Esophagus muscularis mucosa (tissue), 4 donors: ENCODE measurements around the gene CDC42EP3. TPM values are rescaled to one million over a fixed set of nuclear protein-coding genes. Genes with fewer than 3 reads are reported as not detected.
A peak's percentile ranks its signal among the peaks of the same experiment; 100 is the strongest.

Experiments used
- DNase-seq: peaks from one replicate; pipeline ENCODE4 v3.0.0-alpha.2; 2017; ENCODE audit errors: extremely low spot score
- H3K27ac ChIP-seq, 4 donors: fragments of 200-600 bp; sonication (generic); replicated peaks in 1 of 4; 1 replicate in 3 of 4; 2 replicates in 1 of 4; pipeline ENCODE4 v1.5.1; 2016 to 2019; ENCODE audit warnings: mild to moderate bottlenecking in 1 of 4
- H3K27me3 ChIP-seq, 4 donors: fragments of 200-600 bp; sonication (generic); one replicate each; pipeline versions ENCODE4 v1.5.1 to v1.6.0; 2016 to 2019
- H3K36me3 ChIP-seq, 4 donors: fragments of 200-600 bp; sonication (generic); one replicate each; pipeline ENCODE4 v1.5.1; 2016 to 2019
- H3K4me1 ChIP-seq, 4 donors: fragments of 200-600 bp; sonication (generic); one replicate each; pipeline ENCODE4 v1.5.1; 2016 to 2019
- H3K4me3 ChIP-seq, 4 donors: fragments of 200-600 bp; sonication (generic); 1 replicate in 2 of 4; 2 replicates in 2 of 4; pipeline ENCODE4 v1.5.1; 2016 to 2019; ENCODE audit warnings: mild to moderate bottlenecking in 4 of 4, moderate library complexity in 1 of 4
- H3K9me3 ChIP-seq, 4 donors: fragments of 200-600 bp; sonication (generic); 1 replicate in 3 of 4; 2 replicates in 1 of 4; pipeline ENCODE4 v1.5.1; 2016 to 2019
- EP300 ChIP-seq: sonication (generic); formaldehyde crosslinking; IDR thresholded peaks from one replicate; pipeline ENCODE4 v1.6.1; 2017; ENCODE audit warnings: antibody characterized with exemption
- POLR2A ChIP-seq: fragments of 450-650 bp; IDR thresholded peaks from one replicate; pipeline ENCODE4 v1.6.1; 2017; ENCODE audit warnings: antibody characterized with exemption, moderate library complexity, mild to moderate bottlenecking, low read depth
- POLR2AphosphoS5 ChIP-seq, 2 donors: sonication (generic); formaldehyde crosslinking; IDR thresholded peaks; one replicate each; pipeline ENCODE4 v1.6.1; 2017; ENCODE audit warnings: antibody characterized with exemption in 2 of 2
- WGBS: methylation state at CpG from one replicate; pipeline ENCODE4 v1.1.5; 2018; 5-methylcytosine and 5-hydroxymethylcytosine counted together
- intact Hi-C: fragments of 100-400 bp; cut with DNase I; formaldehyde crosslinking; loops from one replicate; pipeline ENCODE4 v1.15.1; 2023
- total RNA-seq, 4 donors: library from RNA; depleted of rRNA; stranded (reverse); fragments of >200 nt; gene quantifications; one replicate each; pipeline versions ENCODE4 v1.1.0 to v1.2.1, GENCODE V29; 2016
- TF ChIP-seq, protein P1 (sequence below), 3 experiments: fragments of 200-600 bp in 2 of 3; fragments of 450-650 bp in 1 of 3; sonication (generic) in 2 of 3; IDR thresholded peaks; one replicate each; pipeline ENCODE4 v1.5.1; 2017 to 2019; ENCODE audit warnings: antibody characterized with exemption in 3 of 3, mild to moderate bottlenecking in 2 of 3, moderate library complexity in 1 of 3

Gene CDC42EP3
- total RNA-seq, 4 donors from 2014 or later = 67.7 to 217 (median 112) TPM

- Histone ChIP-seq H3K9me3 (no peaks in the 10 kb centered on the region), H3K27ac (no peak overlapping the region), H3K36me3 (no peaks in the 10 kb centered on the region), H3K4me1 (peaks cover 0 to 17% (median 14%) of the 10 kb centered on the region in 4 donors), H3K4me3 (no peak overlapping the region), H3K27me3 (no peaks in the 10 kb centered on the region)
- 84% methylated on average over 4 of the region's 4 CpGs for WGBS
- DNase-seq = no peak
- no peak for TF ChIP-seq POLR2A
- TF ChIP-seq EP300 = no peak
- TF ChIP-seq POLR2AphosphoS5 (IDR thresholded peaks at IDR 0.05) = no peak
- TF ChIP-seq, protein P1, sequence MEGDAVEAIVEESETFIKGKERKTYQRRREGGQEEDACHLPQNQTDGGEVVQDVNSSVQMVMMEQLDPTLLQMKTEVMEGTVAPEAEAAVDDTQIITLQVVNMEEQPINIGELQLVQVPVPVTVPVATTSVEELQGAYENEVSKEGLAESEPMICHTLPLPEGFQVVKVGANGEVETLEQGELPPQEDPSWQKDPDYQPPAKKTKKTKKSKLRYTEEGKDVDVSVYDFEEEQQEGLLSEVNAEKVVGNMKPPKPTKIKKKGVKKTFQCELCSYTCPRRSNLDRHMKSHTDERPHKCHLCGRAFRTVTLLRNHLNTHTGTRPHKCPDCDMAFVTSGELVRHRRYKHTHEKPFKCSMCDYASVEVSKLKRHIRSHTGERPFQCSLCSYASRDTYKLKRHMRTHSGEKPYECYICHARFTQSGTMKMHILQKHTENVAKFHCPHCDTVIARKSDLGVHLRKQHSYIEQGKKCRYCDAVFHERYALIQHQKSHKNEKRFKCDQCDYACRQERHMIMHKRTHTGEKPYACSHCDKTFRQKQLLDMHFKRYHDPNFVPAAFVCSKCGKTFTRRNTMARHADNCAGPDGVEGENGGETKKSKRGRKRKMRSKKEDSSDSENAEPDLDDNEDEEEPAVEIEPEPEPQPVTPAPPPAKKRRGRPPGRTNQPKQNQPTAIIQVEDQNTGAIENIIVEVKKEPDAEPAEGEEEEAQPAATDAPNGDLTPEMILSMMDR (IDR thresholded peaks at IDR 0.05) = no peak
- intact Hi-C loops = no loop called here
Measured at GRCh38 chr2:37695336-37695735, 23.9 kb upstream of the CDC42EP3 start.

DNA sequence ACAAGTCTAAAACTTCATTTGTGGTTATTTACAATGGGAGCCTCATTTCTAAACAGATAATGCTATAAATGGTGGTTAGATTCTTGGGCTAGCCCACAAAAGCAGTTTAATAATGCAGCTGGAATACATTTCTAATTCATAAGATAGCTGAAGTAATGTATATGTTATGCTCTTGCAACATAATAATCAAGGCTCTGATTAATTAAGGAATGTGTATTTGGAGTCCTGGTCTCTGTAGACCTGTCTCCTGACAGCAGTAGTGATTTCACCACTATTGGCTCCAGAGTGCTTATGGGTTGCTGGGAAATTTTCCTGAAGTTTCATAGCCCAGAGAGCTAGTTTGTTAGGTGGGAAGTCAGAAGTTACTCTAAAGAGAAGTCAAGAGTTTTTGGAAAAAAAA lies 21.3 kb upstream of the CDC42EP3 start:
- no peak overlapping the region for H3K27ac ChIP-seq
- intact Hi-C loops = no loop called here
- no peaks in the 10 kb centered on the region for H3K9me3 ChIP-seq
- peaks cover 11 to 28% (median 26%) of the 10 kb centered on the region in 4 donors for H3K4me1 ChIP-seq
- no peak for TF ChIP-seq EP300
- TF ChIP-seq POLR2A = no peak
- TF ChIP-seq POLR2AphosphoS5 (IDR thresholded peaks at IDR 0.05) = no peak
- TF ChIP-seq, protein P1 (IDR thresholded peaks at IDR 0.05) = no peak
- H3K27me3 ChIP-seq = no peaks in the 10 kb centered on the region
- H3K36me3 ChIP-seq = no peaks in the 10 kb centered on the region
- no peak for DNase-seq
- H3K4me3 ChIP-seq = no peak overlapping the region

GRCh38 chr2:37689751-37690150 lies 18.3 kb upstream of the CDC42EP3 start:
- H3K27ac ChIP-seq = peak overlapping the region; percentile 68 to 83 (median 80)
- WGBS = 67% methylated on average over 1 of the region's 2 CpGs
- no peaks in the 10 kb centered on the region for H3K36me3 ChIP-seq
- no peak for TF ChIP-seq EP300
- TF ChIP-seq POLR2AphosphoS5 (IDR thresholded peaks at IDR 0.05) = peak in 1 of 2 donors; percentile 58
- intact Hi-C loops = no loop called here
- H3K9me3 ChIP-seq = no peaks in the 10 kb centered on the region
- H3K27me3 ChIP-seq = no peaks in the 10 kb centered on the region
- DNase-seq = no peak
- peaks cover 11 to 28% (median 26%) of the 10 kb centered on the region in 4 donors for H3K4me1 ChIP-seq
- H3K4me3 ChIP-seq = no peak overlapping the region

- 37% methylated on average over 10 of the region's 10 CpGs for WGBS
- intact Hi-C loops = no loop called here
- no peak for DNase-seq
Measured at GRCh38 chr2:37688771-37689468, 17.5 kb upstream of the CDC42EP3 start.

GRCh38 chr2:37686792-37687526 lies 15.5 kb upstream of the CDC42EP3 start:
- Histone ChIP-seq H3K4me1 (peaks cover 11 to 28% (median 23%) of the 10 kb centered on the region in 4 donors), H3K9me3 (no peaks in the 10 kb centered on the region), H3K4me3 (no peak overlapping the region), H3K36me3 (no peaks in the 10 kb centered on the region), H3K27me3 (no peaks in the 10 kb centered on the region), H3K27ac (peak overlapping the region in 1 of 4 donors; percentile 79)
- intact Hi-C loops = no loop called here
- TF ChIP-seq EP300 (no peak), POLR2AphosphoS5 (IDR thresholded peaks at IDR 0.05) (no peak), POLR2A (no peak)
- TF ChIP-seq, protein P1 (IDR thresholded peaks at IDR 0.05) = no peak
- no peak for DNase-seq
- 83% methylated on average over 1 of the region's 1 CpG for WGBS

More at GRCh38 chr2:37688771-37689468, 17.5 kb upstream of the CDC42EP3 start:
- TF ChIP-seq POLR2AphosphoS5 (IDR thresholded peaks at IDR 0.05) (peak; percentile 77), EP300 (peak; percentile 38)
- TF ChIP-seq, protein P1 (IDR thresholded peaks at IDR 0.05) = no peak
- Histone ChIP-seq H3K36me3 (no peaks in the 10 kb centered on the region), H3K27me3 (no peaks in the 10 kb centered on the region), H3K27ac (peak overlapping the region; percentile 68 to 83 (median 80)), H3K9me3 (no peaks in the 10 kb centered on the region), H3K4me3 (peak overlapping the region in 1 of 4 donors; percentile 14), H3K4me1 (peaks cover 11 to 28% (median 26%) of the 10 kb centered on the region in 4 donors)
